OCI-LY1 (cell line): ENCODE data around the gene ZBP1.

Experiments
- H2AFZ ChIP-seq: fragments of 200-600 bp; sonication (generic), shearing (Covaris generic); 2 replicates; pipeline ENCODE4 v1.6.0; 2014; ENCODE audit warnings: antibody characterized with exemption, mild to moderate bottlenecking, low read length
- H3F3A ChIP-seq: fragments of 200-600 bp; sonication (generic), shearing (Covaris generic); 2 replicates; pipeline ENCODE4 v1.6.0; 2014; ENCODE audit warnings: mild to moderate bottlenecking, antibody characterized with exemption, low read length, moderate library complexity; ENCODE audit not compliant: insufficient read depth
- H3K27ac ChIP-seq: fragments of 200-600 bp; sonication (generic); 2 replicates; pipeline ENCODE4 v1.5.1; 2014; ENCODE audit warnings: low read length, mixed run types, mild to moderate bottlenecking, low read depth; ENCODE audit not compliant: poor library complexity, severe bottlenecking
- H3K27me3 ChIP-seq: fragments of 200-600 bp; sonication (generic); 2 replicates; pipeline ENCODE4 v1.6.0; 2014; ENCODE audit warnings: antibody characterized with exemption, mild to moderate bottlenecking, low read length, moderate library complexity; ENCODE audit not compliant: insufficient read depth
- H3K36me3 ChIP-seq: fragments of 200-600 bp; sonication (generic); 2 replicates; pipeline ENCODE4 v1.6.1; 2014; ENCODE audit warnings: mild to moderate bottlenecking, antibody characterized with exemption, low read length, moderate library complexity, mixed read lengths; ENCODE audit not compliant: insufficient read depth
- H3K4me1 ChIP-seq: fragments of 200-600 bp; sonication (generic); 2 replicates; pipeline ENCODE4 v1.5.1; 2014; ENCODE audit warnings: mild to moderate bottlenecking, low read length, moderate library complexity; ENCODE audit not compliant: insufficient read depth, severe bottlenecking
- H3K4me2 ChIP-seq: fragments of 200-600 bp; sonication (generic), shearing (Covaris generic); 2 replicates; pipeline ENCODE4 v1.6.1; 2014; ENCODE audit warnings: low read length
- H3K4me3 ChIP-seq: fragments of 200-600 bp; sonication (generic); 2 replicates; pipeline ENCODE4 v1.5.1; 2014; ENCODE audit warnings: low read length, low read depth, mild to moderate bottlenecking, mixed read lengths; ENCODE audit not compliant: poor library complexity, severe bottlenecking
- H3K79me2 ChIP-seq: fragments of 200-600 bp; shearing (Covaris generic); 2 replicates; pipeline ENCODE4 v1.6.1; 2016; ENCODE audit warnings: mixed run types, low read length, mixed read lengths; ENCODE audit not compliant: insufficient read depth
- H3K9ac ChIP-seq: fragments of 200-600 bp; sonication (generic), shearing (Covaris generic); 2 replicates; pipeline ENCODE4 v1.6.1; 2014; ENCODE audit warnings: mild to moderate bottlenecking, low read length, mixed read lengths
- H3K9me2 ChIP-seq: fragments of 200-600 bp; sonication (generic), shearing (Covaris generic); 2 replicates; pipeline ENCODE4 v1.6.1; 2014; ENCODE audit warnings: low read depth, mild to moderate bottlenecking, low read length, mixed read lengths
- H3K9me3 ChIP-seq: fragments of 200-600 bp; shearing (Covaris generic); 2 replicates; pipeline ENCODE4 v1.6.1; 2014; ENCODE audit warnings: low read length, mixed read lengths
- H4K20me1 ChIP-seq: fragments of 200-600 bp; sonication (generic), shearing (Covaris generic); 2 replicates; pipeline ENCODE4 v1.6.0; 2016; ENCODE audit warnings: mild to moderate bottlenecking, low read length; ENCODE audit not compliant: insufficient read depth
- EZH2 ChIP-seq: fragments of 200-600 bp; sonication (generic), shearing (Covaris generic); IDR thresholded peaks from 2 replicates; pipeline ENCODE4 v1.8.0; 2017; ENCODE audit warnings: borderline replicate concordance, mixed run types, mild to moderate bottlenecking, antibody characterized with exemption, low read length, moderate library complexity, mixed read lengths
- TF ChIP-seq, protein P1 (sequence below): fragments of 200-600 bp; sonication (generic), shearing (Covaris generic); IDR thresholded peaks from 2 replicates; pipeline ENCODE4 v1.5.1; 2017; ENCODE audit warnings: mild to moderate bottlenecking, antibody characterized with exemption, low read length, moderate library complexity, mixed read lengths

Gene ZBP1

DNA sequence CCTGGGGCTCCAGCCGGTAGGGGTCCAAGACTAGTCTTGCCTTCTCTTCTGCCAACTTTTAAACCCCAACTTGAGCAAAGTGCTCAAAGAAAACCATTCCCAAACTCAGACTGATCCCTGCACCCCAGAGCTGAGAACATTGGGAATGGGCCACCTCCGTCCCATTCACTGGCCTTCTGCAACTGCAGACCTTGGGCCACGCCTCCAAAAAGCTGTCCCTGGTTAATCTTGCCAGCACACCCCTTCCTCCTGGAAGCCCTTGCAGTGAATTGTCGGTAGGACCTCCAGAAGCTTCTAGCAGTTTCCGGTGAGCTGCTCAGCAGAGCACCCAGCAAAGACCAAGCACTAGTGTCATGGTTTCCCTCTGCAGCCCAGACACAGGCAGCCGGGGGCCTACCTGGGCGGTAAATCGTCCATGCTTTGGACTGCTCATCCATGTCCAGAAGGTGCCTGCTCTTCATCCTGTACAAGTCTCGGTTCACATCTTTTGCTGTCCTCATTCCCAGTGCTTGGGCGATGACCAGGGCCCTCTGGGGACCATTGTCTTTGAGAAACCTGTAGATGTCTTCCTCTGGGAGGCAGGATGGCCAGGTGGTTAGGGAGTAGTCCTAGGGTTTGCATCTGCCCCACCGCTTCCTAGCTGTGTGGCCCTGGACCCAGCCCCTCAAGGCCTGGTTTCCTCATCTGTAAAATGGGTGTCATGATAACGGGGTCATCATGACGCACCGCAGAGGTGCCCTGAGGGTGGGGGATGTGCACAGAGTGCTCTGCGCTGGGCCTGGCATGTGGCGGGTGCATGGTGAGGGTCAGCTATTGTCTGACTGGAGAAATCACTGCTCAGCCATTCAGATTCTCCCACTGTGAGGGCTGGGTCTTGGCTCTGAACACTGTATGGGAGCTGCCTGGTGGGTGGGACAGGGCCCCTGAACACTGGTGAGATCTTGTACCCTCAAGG lies 5.5 kb downstream of the ZBP1 start:
- H3K4me2 ChIP-seq = no peak overlapping the region
- no peaks in the 10 kb centered on the region for H3K9me2 ChIP-seq
- no peak overlapping the region for H2AFZ ChIP-seq
- peaks cover 11% of the 10 kb centered on the region for H3K27me3 ChIP-seq
- no peaks in the 10 kb centered on the region for H3K9me3 ChIP-seq
- no peaks in the 10 kb centered on the region for H3F3A ChIP-seq
- no peak overlapping the region for H3K9ac ChIP-seq
- H4K20me1 ChIP-seq = no peaks in the 10 kb centered on the region
- no peaks in the 10 kb centered on the region for H3K4me1 ChIP-seq
- no peaks in the 10 kb centered on the region for H3K79me2 ChIP-seq
- H3K4me3 ChIP-seq = no peak overlapping the region
- TF ChIP-seq EZH2 = no peak
- TF ChIP-seq, protein P1, sequence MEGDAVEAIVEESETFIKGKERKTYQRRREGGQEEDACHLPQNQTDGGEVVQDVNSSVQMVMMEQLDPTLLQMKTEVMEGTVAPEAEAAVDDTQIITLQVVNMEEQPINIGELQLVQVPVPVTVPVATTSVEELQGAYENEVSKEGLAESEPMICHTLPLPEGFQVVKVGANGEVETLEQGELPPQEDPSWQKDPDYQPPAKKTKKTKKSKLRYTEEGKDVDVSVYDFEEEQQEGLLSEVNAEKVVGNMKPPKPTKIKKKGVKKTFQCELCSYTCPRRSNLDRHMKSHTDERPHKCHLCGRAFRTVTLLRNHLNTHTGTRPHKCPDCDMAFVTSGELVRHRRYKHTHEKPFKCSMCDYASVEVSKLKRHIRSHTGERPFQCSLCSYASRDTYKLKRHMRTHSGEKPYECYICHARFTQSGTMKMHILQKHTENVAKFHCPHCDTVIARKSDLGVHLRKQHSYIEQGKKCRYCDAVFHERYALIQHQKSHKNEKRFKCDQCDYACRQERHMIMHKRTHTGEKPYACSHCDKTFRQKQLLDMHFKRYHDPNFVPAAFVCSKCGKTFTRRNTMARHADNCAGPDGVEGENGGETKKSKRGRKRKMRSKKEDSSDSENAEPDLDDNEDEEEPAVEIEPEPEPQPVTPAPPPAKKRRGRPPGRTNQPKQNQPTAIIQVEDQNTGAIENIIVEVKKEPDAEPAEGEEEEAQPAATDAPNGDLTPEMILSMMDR = no peak
- H3K27ac ChIP-seq = no peak overlapping the region
- no peaks in the 10 kb centered on the region for H3K36me3 ChIP-seq

DNA sequence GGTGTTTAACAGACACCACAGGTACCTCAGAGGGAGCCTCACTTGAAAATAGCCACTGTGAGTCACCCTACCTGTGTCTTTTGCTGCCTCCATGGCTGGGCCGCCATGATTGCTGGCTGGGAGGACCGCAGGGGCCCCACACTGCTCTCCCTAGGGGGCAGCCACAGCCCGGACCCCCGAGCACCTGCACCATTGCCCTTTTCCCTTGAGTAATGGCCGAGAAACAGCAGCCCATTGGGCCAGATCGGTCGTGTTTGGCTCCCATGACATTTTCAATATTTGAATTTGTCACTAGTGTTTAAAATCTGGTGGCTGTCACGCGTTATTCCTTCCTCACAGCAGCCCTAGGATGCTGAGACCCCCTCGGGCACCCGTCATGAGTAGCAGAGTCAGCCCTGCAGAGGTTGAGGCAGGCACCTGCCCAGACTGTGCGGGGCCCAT lies 6.7 kb downstream of the ZBP1 start:
- Histone ChIP-seq H3K79me2 (no peaks in the 10 kb centered on the region), H3K9me3 (no peaks in the 10 kb centered on the region), H2AFZ (no peak overlapping the region), H4K20me1 (no peaks in the 10 kb centered on the region), H3K4me1 (no peaks in the 10 kb centered on the region), H3K4me3 (no peak overlapping the region), H3K27ac (no peak overlapping the region), H3K27me3 (peaks cover 21% of the 10 kb centered on the region), H3K9ac (no peak overlapping the region), H3K4me2 (no peak overlapping the region), H3K36me3 (no peaks in the 10 kb centered on the region), H3F3A (no peaks in the 10 kb centered on the region), H3K9me2 (no peaks in the 10 kb centered on the region)
- TF ChIP-seq, protein P1 = no peak
- no peak for TF ChIP-seq EZH2

DNA sequence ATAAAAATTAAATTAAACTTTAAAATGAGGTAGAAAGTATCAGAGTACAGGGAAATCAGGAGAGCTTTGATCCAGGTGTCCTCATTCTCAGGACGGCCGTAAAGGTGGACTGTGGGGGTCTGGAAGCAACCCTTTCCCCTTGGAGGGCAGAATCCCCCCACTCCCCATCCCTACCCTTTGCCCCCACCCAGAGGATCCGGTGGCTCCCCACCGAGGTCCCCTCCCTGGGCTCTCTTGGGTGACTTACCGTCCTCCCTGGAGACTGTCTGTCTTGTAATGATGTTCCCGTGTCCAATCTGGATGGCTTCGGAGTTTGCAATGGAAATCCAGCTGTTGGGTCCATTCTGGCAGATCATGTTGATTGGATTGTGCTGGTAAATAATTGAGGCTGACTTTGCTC lies 7.3 kb downstream of the ZBP1 start:
- no peak overlapping the region for H3K4me2 ChIP-seq
- H4K20me1 ChIP-seq = no peaks in the 10 kb centered on the region
- no peak overlapping the region for H3K4me3 ChIP-seq
- no peaks in the 10 kb centered on the region for H3F3A ChIP-seq
- peaks cover 22% of the 10 kb centered on the region for H3K27me3 ChIP-seq
- TF ChIP-seq, protein P1 = no peak
- no peak for TF ChIP-seq EZH2
- H3K4me1 ChIP-seq = no peaks in the 10 kb centered on the region
- no peaks in the 10 kb centered on the region for H3K9me2 ChIP-seq
- H3K9me3 ChIP-seq = no peaks in the 10 kb centered on the region
- H3K79me2 ChIP-seq = no peaks in the 10 kb centered on the region
- no peaks in the 10 kb centered on the region for H3K36me3 ChIP-seq
- no peak overlapping the region for H3K27ac ChIP-seq
- no peak overlapping the region for H3K9ac ChIP-seq
- no peak overlapping the region for H2AFZ ChIP-seq
